GM12892 (cell line): ENCODE data around the gene UTP18.

Source experiments
- POLR2A ChIP-seq: IDR thresholded peaks from 2 replicates; pipeline ENCODE4 v1.6.1; 2011; ENCODE audit warnings: low read depth, low read length, control low read depth
- POLR2AphosphoS5 ChIP-seq: IDR thresholded peaks from 2 replicates; pipeline ENCODE4 v1.6.1; 2011; ENCODE audit warnings: low read depth, low read length, control low read depth

GRCh38 chr17:51341457-51341856 is 81.1 kb downstream of the UTP18 start:
- TF ChIP-seq POLR2AphosphoS5 = no peak
- no peak for TF ChIP-seq POLR2A
